ENCODE results near the gene KIF7.
"Not testable (repeated sequence)": the region's sequence is repeated elsewhere in the genome, so short reads cannot be mapped to it uniquely, and the experiment has no call there.

Gene KIF7

GRCh38 chr15:89615135-89615534, 40.1 kb downstream of the KIF7 start:
- DNase-seq = no peak

GRCh38 chr15:89614164-89614563, 41.1 kb downstream of the KIF7 start:
- no peak for DNase-seq

- DNase-seq = no peak
Observed at GRCh38 chr15:89613031-89613430, 42.2 kb downstream of the KIF7 start.

GRCh38 chr15:89611317-89611716, 44.0 kb downstream of the KIF7 start:
- no peak for DNase-seq

- DNase-seq = no peak
Observed at GRCh38 chr15:89599021-89599420, 56.2 kb downstream of the KIF7 start.

- DNase-seq = no peak
Observed at GRCh38 chr15:89593018-89593417, 62.2 kb downstream of the KIF7 start.

- DNase-seq = no peak
Observed at GRCh38 chr15:89591834-89592233, 63.4 kb downstream of the KIF7 start.

GRCh38 chr15:89587955-89588354, 67.3 kb downstream of the KIF7 start:
- no peak for DNase-seq

GRCh38 chr15:89586651-89587050, 68.6 kb downstream of the KIF7 start:
- no peak for DNase-seq

GRCh38 chr15:89580747-89581146, 74.5 kb downstream of the KIF7 start:
- DNase-seq = not testable (repeated sequence)

- DNase-seq = no peak
Observed at GRCh38 chr15:89578146-89578545, 77.1 kb downstream of the KIF7 start.

Data from central memory CD4-positive, alpha-beta T cell (primary cell).